ENCODE results near the gene FCGBP. TPM values are rescaled to one million over a fixed set of nuclear protein-coding genes. Genes with fewer than 3 reads are reported as not detected.

Gene FCGBP
- total RNA-seq, 5 donors from 2014 or later (not counting 1 experiment from before 2014, with no cell fraction given) = 12.6 to 88.0 (median 43.3) TPM

DNA sequence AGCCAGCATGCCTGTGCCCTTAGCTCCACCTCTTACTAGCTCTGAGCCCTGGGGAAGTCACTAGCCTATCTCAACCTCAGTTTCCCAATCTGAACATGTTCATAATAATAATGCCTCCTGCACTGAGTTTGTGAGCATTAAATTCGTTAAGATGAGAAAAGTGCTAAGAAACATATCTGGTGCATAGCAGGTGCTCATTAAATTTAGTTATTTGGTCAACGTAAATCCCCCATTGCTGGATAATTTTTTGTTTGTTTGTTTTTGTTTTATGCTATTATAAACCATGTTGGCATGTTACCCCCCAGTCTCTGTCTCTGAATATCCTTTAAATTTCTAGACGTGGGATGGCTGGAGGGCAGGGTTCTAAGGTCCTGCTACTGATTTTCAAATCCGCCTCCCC is 10.6 kb downstream of the FCGBP start:
- DNase-seq (no peak), ATAC-seq (replicated peaks in 1 of 4) (no peak)
- no peak overlapping the region for H3K27ac Mint-ChIP-seq
- ChIA-PET POLR2A (no interaction called here), CTCF (interaction anchor here in 1 of 2 donors (1.0 kb wide), 1 partner anchor 46 kb away, joined by 3 read pairs; no protein-coding TSS in a partner anchor)
- peaks cover 25% of the 10 kb centered on the region for H3K36me3 Mint-ChIP-seq
- Histone ChIP-seq H3K36me3 (ENCODE audit: control insufficient read depth in 2 of 2, extremely low read depth in 1 of 2, insufficient read depth in 1 of 2, low read length in 1 of 2) (peaks cover 4 to 16% of the 10 kb centered on the region in 2 donors), H3K27me3 (replicated peaks in 1 of 2; ENCODE audit: control insufficient read depth in 2 of 2, extremely low read depth in 1 of 2, insufficient read depth in 2 of 2, low read length in 1 of 2) (peaks cover 0 to 5% of the 10 kb centered on the region in 2 experiments), H3K27ac (ENCODE audit: low read length) (no peak overlapping the region), H3K4me3 (ENCODE audit: control insufficient read depth in 1 of 2, extremely low read depth in 1 of 2, low read length in 1 of 2) (no peak overlapping the region), H3K4me1 (ENCODE audit: control insufficient read depth in 1 of 2, extremely low read depth in 1 of 2, insufficient read depth in 2 of 2, low read length in 2 of 2) (peaks cover 6 to 15% of the 10 kb centered on the region in 2 experiments), H3K9me3 (no peaks in the 10 kb centered on the region)
- H3K27me3 Mint-ChIP-seq = no peaks in the 10 kb centered on the region
- H3K4me3 Mint-ChIP-seq = no peak overlapping the region
- 100% methylated on average over 2 of the region's 4 CpGs for WGBS (ENCODE audit: insufficient coverage)
- H3K4me1 Mint-ChIP-seq = peaks cover 14 to 17% (median 15%) of the 10 kb centered on the region in 3 donors
- H3K9me3 Mint-ChIP-seq = no peaks in the 10 kb centered on the region

DNA sequence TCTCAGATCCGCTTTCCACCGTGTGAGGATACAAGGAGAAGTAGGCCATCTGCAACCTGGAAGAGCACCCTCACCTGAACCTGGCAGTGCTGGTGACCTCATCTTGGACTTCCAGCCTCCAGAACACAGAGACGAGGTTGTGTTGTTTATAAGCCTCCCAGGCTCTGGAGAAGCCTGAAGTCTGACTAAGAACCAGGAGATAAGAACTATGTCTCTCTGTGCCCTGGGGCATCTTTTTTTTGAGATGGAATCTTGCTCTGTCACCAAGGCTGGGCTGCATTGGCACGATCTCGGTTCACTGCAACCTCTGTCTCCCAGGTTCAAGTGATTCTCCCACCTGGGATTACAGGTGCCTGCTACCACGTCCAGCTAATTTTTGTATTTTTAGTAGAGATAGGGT is 14.5 kb downstream of the FCGBP start:
- no peak overlapping the region for H3K27ac Mint-ChIP-seq
- no peaks in the 10 kb centered on the region for H3K27me3 Mint-ChIP-seq
- Histone ChIP-seq H3K36me3 (ENCODE audit: control insufficient read depth in 2 of 2, extremely low read depth in 1 of 2, insufficient read depth in 1 of 2, low read length in 1 of 2) (peaks cover 0 to 17% of the 10 kb centered on the region in 2 donors), H3K9me3 (no peaks in the 10 kb centered on the region), H3K27me3 (replicated peaks in 1 of 2; ENCODE audit: control insufficient read depth in 2 of 2, extremely low read depth in 1 of 2, insufficient read depth in 2 of 2, low read length in 1 of 2) (no peaks in the 10 kb centered on the region), H3K4me3 (ENCODE audit: control insufficient read depth in 1 of 2, extremely low read depth in 1 of 2, low read length in 1 of 2) (no peak overlapping the region), H3K4me1 (ENCODE audit: control insufficient read depth in 1 of 2, extremely low read depth in 1 of 2, insufficient read depth in 2 of 2, low read length in 2 of 2) (peaks cover 0 to 16% of the 10 kb centered on the region in 2 experiments), H3K27ac (ENCODE audit: low read length) (no peak overlapping the region)
- H3K4me1 Mint-ChIP-seq = peaks cover 14 to 25% (median 18%) of the 10 kb centered on the region in 3 donors
- DNase-seq (no peak), ATAC-seq (replicated peaks in 1 of 4) (no peak)
- H3K36me3 Mint-ChIP-seq = peaks cover 20% of the 10 kb centered on the region
- ChIA-PET POLR2A (interaction anchor here in 1 of 2 donors (0.6 kb wide), 1 partner anchor 857 kb away, joined by 4 read pairs; no protein-coding TSS in a partner anchor), CTCF (no interaction called here)
- no peaks in the 10 kb centered on the region for H3K9me3 Mint-ChIP-seq
- H3K4me3 Mint-ChIP-seq = no peak overlapping the region
- WGBS (ENCODE audit: insufficient coverage) = 96% methylated on average over 5 of the region's 6 CpGs

DNA sequence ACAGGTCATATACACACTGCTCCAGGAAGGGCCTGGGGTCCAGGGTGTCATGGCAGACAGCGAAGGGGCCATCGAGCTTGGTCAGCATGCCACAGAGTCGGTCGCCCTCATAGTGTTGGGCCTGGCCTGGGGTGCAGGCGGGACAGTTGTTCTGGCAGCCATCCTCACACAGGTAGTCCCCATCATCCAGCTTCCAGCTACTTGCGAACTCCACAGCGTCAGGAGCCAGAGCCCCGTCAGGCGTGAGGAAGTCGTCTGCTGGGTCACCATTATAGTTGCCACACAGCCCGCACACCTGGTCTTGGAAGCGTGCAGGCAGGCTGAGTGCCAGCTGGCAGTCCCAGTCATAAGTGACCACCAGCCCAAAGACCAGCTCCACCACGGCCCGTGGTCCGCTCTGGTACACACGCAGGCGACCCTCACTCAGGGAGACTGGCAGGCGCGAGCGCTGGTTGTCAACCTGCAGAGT is 16.2 kb downstream of the FCGBP start:
- 94% methylated on average over 10 of the region's 20 CpGs for WGBS (ENCODE audit: insufficient coverage)
- H3K27me3 Mint-ChIP-seq = no peaks in the 10 kb centered on the region
- ATAC-seq (replicated peaks in 1 of 4) (no peak), DNase-seq (no peak)
- H3K27ac Mint-ChIP-seq = no peak overlapping the region
- CTCF ChIA-PET = no interaction called here
- Histone ChIP-seq H3K27me3 (replicated peaks in 1 of 2; ENCODE audit: control insufficient read depth in 2 of 2, extremely low read depth in 1 of 2, insufficient read depth in 2 of 2, low read length in 1 of 2) (no peaks in the 10 kb centered on the region), H3K4me3 (ENCODE audit: control insufficient read depth in 1 of 2, extremely low read depth in 1 of 2, low read length in 1 of 2) (no peak overlapping the region), H3K27ac (ENCODE audit: low read length) (no peak overlapping the region), H3K9me3 (no peaks in the 10 kb centered on the region), H3K36me3 (ENCODE audit: control insufficient read depth in 2 of 2, extremely low read depth in 1 of 2, insufficient read depth in 1 of 2, low read length in 1 of 2) (peaks cover 0 to 15% of the 10 kb centered on the region in 2 donors), H3K4me1 (ENCODE audit: control insufficient read depth in 1 of 2, extremely low read depth in 1 of 2, insufficient read depth in 2 of 2, low read length in 2 of 2) (peaks cover 0 to 16% of the 10 kb centered on the region in 2 experiments)
- no peaks in the 10 kb centered on the region for H3K9me3 Mint-ChIP-seq
- H3K36me3 Mint-ChIP-seq = peaks cover 22% of the 10 kb centered on the region
- H3K4me3 Mint-ChIP-seq = no peak overlapping the region
- peaks cover 17 to 34% (median 18%) of the 10 kb centered on the region in 3 donors for H3K4me1 Mint-ChIP-seq
- POLR2A ChIA-PET = no interaction called here

DNA sequence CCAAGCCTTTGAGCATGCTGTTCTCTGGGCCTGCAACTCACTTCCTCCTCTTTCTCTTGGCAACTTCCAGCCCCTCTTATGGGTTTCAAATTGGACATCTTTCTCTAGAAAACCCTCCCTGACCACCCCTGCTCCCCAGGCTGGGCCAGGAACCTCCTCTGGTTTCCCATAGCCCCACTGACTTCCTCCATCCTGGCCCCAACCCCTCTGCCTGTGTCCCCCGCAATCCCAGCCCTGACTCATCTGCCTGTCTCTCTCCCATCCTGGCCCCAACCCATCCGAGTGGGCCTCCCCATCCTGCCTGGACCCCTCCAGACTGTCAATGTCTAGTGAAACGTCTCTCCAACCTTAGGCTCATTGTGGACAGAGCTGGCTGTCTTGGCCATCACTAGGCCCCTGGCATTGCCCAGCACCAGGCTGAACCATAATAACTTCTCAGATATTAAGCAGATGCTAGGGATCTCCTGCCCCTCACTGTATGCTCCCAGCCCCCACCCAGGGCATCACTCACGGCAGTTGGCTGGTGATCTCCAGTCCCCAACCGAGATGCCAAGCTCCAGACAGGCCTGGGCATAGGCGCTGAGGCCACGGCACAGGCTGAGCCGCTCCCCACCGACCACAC is 16.8 kb downstream of the FCGBP start:
- peaks cover 17 to 34% (median 18%) of the 10 kb centered on the region in 3 donors for H3K4me1 Mint-ChIP-seq
- ChIA-PET POLR2A (no interaction called here), CTCF (no interaction called here)
- H3K27me3 Mint-ChIP-seq = no peaks in the 10 kb centered on the region
- WGBS (ENCODE audit: insufficient coverage) = 92% methylated on average over 9 of the region's 9 CpGs
- no peaks in the 10 kb centered on the region for H3K9me3 ChIP-seq
- ATAC-seq (replicated peaks in 1 of 4) = no peak
- no peak overlapping the region for H3K27ac Mint-ChIP-seq
- no peak overlapping the region for H3K4me3 ChIP-seq (ENCODE audit: control insufficient read depth in 1 of 2, extremely low read depth in 1 of 2, low read length in 1 of 2)
- H3K4me3 Mint-ChIP-seq = no peak overlapping the region
- H3K36me3 ChIP-seq (ENCODE audit: control insufficient read depth in 2 of 2, extremely low read depth in 1 of 2, insufficient read depth in 1 of 2, low read length in 1 of 2) = peaks cover 0 to 15% of the 10 kb centered on the region in 2 donors
- H3K9me3 Mint-ChIP-seq = no peaks in the 10 kb centered on the region
- peaks cover 19% of the 10 kb centered on the region for H3K36me3 Mint-ChIP-seq
- no peak overlapping the region for H3K27ac ChIP-seq (ENCODE audit: low read length)
- DNase-seq = no peak
- H3K4me1 ChIP-seq (ENCODE audit: control insufficient read depth in 1 of 2, extremely low read depth in 1 of 2, insufficient read depth in 2 of 2, low read length in 2 of 2) = peaks cover 0 to 16% of the 10 kb centered on the region in 2 experiments
- no peaks in the 10 kb centered on the region for H3K27me3 ChIP-seq (replicated peaks in 1 of 2; ENCODE audit: control insufficient read depth in 2 of 2, extremely low read depth in 1 of 2, insufficient read depth in 2 of 2, low read length in 1 of 2)

DNA sequence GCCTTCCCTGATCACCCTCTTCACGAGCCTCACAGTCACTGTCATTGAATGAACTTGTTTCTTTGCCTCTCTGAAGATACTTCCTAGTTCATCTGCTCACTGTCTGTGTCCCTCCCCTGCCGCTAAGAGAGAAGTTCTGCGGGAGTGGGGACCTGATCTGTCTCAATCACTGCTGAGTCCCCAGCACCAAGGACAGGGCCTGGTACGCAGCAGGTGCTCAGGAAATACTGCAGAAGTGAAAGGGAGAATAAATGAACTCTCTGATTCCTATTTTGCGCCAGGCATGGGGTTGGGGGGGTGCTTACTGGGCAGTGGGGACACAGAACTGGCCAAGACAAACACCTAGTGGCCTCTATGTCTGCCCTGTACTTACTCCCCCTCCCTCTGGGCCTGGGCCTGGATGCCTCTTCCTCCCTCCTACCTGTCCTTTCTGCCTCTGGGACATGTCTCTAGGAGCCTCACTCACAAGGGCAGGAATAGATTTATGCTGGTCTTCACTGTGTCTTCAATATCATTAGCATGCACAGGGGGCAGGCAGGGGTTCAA is 17.5 kb downstream of the FCGBP start:
- Mint-ChIP-seq H3K27ac (peak overlapping the region; percentile 44 to 68), H3K36me3 (peaks cover 19% of the 10 kb centered on the region)
- POLR2A ChIA-PET = no interaction called here

DNA sequence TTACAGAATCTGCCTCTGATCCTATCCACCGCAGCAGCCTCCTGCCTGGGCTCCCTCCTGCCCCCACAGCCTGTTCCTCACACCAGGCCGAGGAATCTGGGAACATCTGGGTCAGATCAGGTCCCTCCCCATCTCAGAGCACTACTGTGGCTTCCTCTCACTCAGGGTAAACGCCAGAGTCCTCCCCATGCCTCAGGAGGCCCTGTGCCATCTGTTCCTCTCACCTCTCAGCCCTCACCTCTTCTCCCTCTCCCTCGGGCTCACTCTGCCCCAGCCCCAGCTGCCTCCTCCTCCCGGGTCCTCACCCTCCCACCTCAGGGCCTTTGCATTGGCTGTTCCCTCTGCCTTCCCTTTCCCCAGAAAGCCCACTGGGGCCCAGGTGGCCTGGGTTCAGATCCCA is 18.2 kb downstream of the FCGBP start:
- no peaks in the 10 kb centered on the region for H3K9me3 ChIP-seq
- POLR2A ChIA-PET = no interaction called here
- no peaks in the 10 kb centered on the region for H3K9me3 Mint-ChIP-seq
- H3K27me3 ChIP-seq (replicated peaks in 1 of 2; ENCODE audit: control insufficient read depth in 2 of 2, extremely low read depth in 1 of 2, insufficient read depth in 2 of 2, low read length in 1 of 2) = no peaks in the 10 kb centered on the region
- peaks cover 0 to 15% of the 10 kb centered on the region in 2 donors for H3K36me3 ChIP-seq (ENCODE audit: control insufficient read depth in 2 of 2, extremely low read depth in 1 of 2, insufficient read depth in 1 of 2, low read length in 1 of 2)
- H3K36me3 Mint-ChIP-seq = peaks cover 21% of the 10 kb centered on the region
- peaks cover 18 to 34% (median 20%) of the 10 kb centered on the region in 3 donors for H3K4me1 Mint-ChIP-seq
- 82% methylated on average over 5 of the region's 5 CpGs for WGBS (ENCODE audit: insufficient coverage)
- no peaks in the 10 kb centered on the region for H3K27me3 Mint-ChIP-seq
- peak overlapping the region in 1 of 2 donors; percentile 68 for H3K27ac Mint-ChIP-seq
- no peak overlapping the region for H3K4me3 Mint-ChIP-seq
- CTCF ChIA-PET = interaction anchor here (0.6 to 1.6 kb wide), 2 partner anchors 54 to 1921 kb away, joined by 5 to 8 read pairs; partner anchors contain the start of gene PSMC4 (in 1 of the 2)
- H3K4me3 ChIP-seq (ENCODE audit: control insufficient read depth in 1 of 2, extremely low read depth in 1 of 2, low read length in 1 of 2) = no peak overlapping the region
- DNase-seq (no peak), ATAC-seq (replicated peaks in 1 of 4) (no peak)
- H3K27ac ChIP-seq (ENCODE audit: low read length) = no peak overlapping the region
- peaks cover 0 to 16% of the 10 kb centered on the region in 2 experiments for H3K4me1 ChIP-seq (ENCODE audit: control insufficient read depth in 1 of 2, extremely low read depth in 1 of 2, insufficient read depth in 2 of 2, low read length in 2 of 2)

More for the DNA sequence above, 17.5 kb downstream of the FCGBP start:
- no peaks in the 10 kb centered on the region for H3K9me3 ChIP-seq
- H3K27ac ChIP-seq (ENCODE audit: low read length) = no peak overlapping the region
- Mint-ChIP-seq H3K4me3 (no peak overlapping the region), H3K27me3 (no peaks in the 10 kb centered on the region), H3K9me3 (no peaks in the 10 kb centered on the region), H3K4me1 (peaks cover 17 to 34% (median 18%) of the 10 kb centered on the region in 3 donors)
- H3K27me3 ChIP-seq (replicated peaks in 1 of 2; ENCODE audit: control insufficient read depth in 2 of 2, extremely low read depth in 1 of 2, insufficient read depth in 2 of 2, low read length in 1 of 2) = no peaks in the 10 kb centered on the region
- peaks cover 0 to 15% of the 10 kb centered on the region in 2 donors for H3K36me3 ChIP-seq (ENCODE audit: control insufficient read depth in 2 of 2, extremely low read depth in 1 of 2, insufficient read depth in 1 of 2, low read length in 1 of 2)
- CTCF ChIA-PET = no interaction called here
- no peak overlapping the region for H3K4me3 ChIP-seq (ENCODE audit: control insufficient read depth in 1 of 2, extremely low read depth in 1 of 2, low read length in 1 of 2)
- H3K4me1 ChIP-seq (ENCODE audit: control insufficient read depth in 1 of 2, extremely low read depth in 1 of 2, insufficient read depth in 2 of 2, low read length in 2 of 2) = peaks cover 0 to 16% of the 10 kb centered on the region in 2 experiments
- 78% methylated on average over 3 of the region's 5 CpGs for WGBS (ENCODE audit: insufficient coverage)
- ATAC-seq (replicated peaks in 1 of 4) (no peak), DNase-seq (no peak)

All from T-cell (primary cell).